Measurements from ENCODE around the gene CCDC66. TPM values are rescaled to one million over a fixed set of nuclear protein-coding genes. Genes with fewer than 3 reads are reported as not detected.

Gene CCDC66
- polyA plus RNA-seq, 1 donor from 2014 or later: 80.3 TPM

DNA sequence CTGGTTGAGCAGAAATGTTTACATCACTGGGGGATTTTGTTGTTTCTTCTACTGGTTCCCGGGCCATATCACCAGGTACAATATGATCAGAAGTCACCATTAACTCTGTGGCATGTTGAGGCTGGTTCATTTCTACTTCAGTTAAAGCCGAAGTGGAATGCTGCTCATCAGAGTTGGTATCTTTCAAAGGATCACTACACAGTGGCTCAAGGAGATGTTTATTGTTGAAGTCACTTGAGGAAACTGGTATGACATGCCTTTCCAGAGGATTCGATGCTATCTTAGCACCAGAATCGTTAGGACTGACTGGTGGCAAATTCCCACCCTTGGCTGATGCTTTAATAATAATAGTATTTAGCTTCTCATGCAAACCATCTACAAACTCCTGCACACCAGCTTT is 76.2 kb downstream of the CCDC66 start:
- Histone ChIP-seq H4K20me1 (ENCODE audit: insufficient read depth) (no peaks in the 10 kb centered on the region), H3K36me3 (ENCODE audit: insufficient read depth, low read length) (no peaks in the 10 kb centered on the region), H2AFZ (ENCODE audit: low read depth, low read length) (no peak overlapping the region), H3K4me2 (ENCODE audit: low read length) (no peak overlapping the region), H3K79me2 (replicated peaks; ENCODE audit: insufficient read depth, low read length) (no peaks in the 10 kb centered on the region), H3K9me3 (ENCODE audit: low read length) (no peaks in the 10 kb centered on the region), H3K9me2 (ENCODE audit: insufficient read depth, low read length) (no peaks in the 10 kb centered on the region), H3K27ac (ENCODE audit: low read length) (no peak overlapping the region), H3K9ac (ENCODE audit: low read length) (no peak overlapping the region), H3F3A (ENCODE audit: insufficient read depth, low read length, poor library complexity, severe bottlenecking) (no peaks in the 10 kb centered on the region), H3K27me3 (ENCODE audit: insufficient read depth, low read depth, low read length) (no peaks in the 10 kb centered on the region), H3K4me3 (ENCODE audit: low read length) (no peak overlapping the region)
- no peak for TF ChIP-seq TAF1 (IDR thresholded peaks at IDR 0.05; ENCODE audit: low read depth)
- no peak for TF ChIP-seq SMC3 (conservative IDR thresholded peaks at IDR 0.05; ENCODE audit: poor library complexity)
- no peak for TF ChIP-seq POLR2AphosphoS5 (IDR thresholded peaks at IDR 0.05)

- Histone ChIP-seq H3K9me3 (ENCODE audit: low read length) (no peaks in the 10 kb centered on the region), H3K4me2 (ENCODE audit: low read length) (no peak overlapping the region), H2AFZ (ENCODE audit: low read depth, low read length) (no peak overlapping the region), H3K27me3 (ENCODE audit: insufficient read depth, low read depth, low read length) (no peaks in the 10 kb centered on the region), H4K20me1 (ENCODE audit: insufficient read depth) (no peaks in the 10 kb centered on the region), H3K36me3 (ENCODE audit: insufficient read depth, low read length) (peaks cover 2% of the 10 kb centered on the region), H3K9me2 (ENCODE audit: insufficient read depth, low read length) (no peaks in the 10 kb centered on the region), H3K27ac (ENCODE audit: low read length) (no peak overlapping the region), H3K79me2 (replicated peaks; ENCODE audit: insufficient read depth, low read length) (no peaks in the 10 kb centered on the region), H3K4me3 (ENCODE audit: low read length) (no peak overlapping the region), H3F3A (ENCODE audit: insufficient read depth, low read length, poor library complexity, severe bottlenecking) (no peaks in the 10 kb centered on the region), H3K9ac (ENCODE audit: low read length) (no peak overlapping the region)
- no peak for TF ChIP-seq EZH2 (IDR thresholded peaks at IDR 0.05; ENCODE audit: borderline replicate concordance, insufficient read depth, low read length, poor library complexity, severe bottlenecking)
- TF ChIP-seq MXI1 (conservative IDR thresholded peaks at IDR 0.05; ENCODE audit: poor library complexity, severe bottlenecking): no peak
- no peak for TF ChIP-seq TAF1 (IDR thresholded peaks at IDR 0.05; ENCODE audit: low read depth)
- TF ChIP-seq RAD21 (conservative IDR thresholded peaks at IDR 0.05): no peak
- TF ChIP-seq POLR2AphosphoS5 (IDR thresholded peaks at IDR 0.05): no peak
- no peak for TF ChIP-seq SMC3 (conservative IDR thresholded peaks at IDR 0.05; ENCODE audit: poor library complexity)
- TF ChIP-seq, protein P1, sequence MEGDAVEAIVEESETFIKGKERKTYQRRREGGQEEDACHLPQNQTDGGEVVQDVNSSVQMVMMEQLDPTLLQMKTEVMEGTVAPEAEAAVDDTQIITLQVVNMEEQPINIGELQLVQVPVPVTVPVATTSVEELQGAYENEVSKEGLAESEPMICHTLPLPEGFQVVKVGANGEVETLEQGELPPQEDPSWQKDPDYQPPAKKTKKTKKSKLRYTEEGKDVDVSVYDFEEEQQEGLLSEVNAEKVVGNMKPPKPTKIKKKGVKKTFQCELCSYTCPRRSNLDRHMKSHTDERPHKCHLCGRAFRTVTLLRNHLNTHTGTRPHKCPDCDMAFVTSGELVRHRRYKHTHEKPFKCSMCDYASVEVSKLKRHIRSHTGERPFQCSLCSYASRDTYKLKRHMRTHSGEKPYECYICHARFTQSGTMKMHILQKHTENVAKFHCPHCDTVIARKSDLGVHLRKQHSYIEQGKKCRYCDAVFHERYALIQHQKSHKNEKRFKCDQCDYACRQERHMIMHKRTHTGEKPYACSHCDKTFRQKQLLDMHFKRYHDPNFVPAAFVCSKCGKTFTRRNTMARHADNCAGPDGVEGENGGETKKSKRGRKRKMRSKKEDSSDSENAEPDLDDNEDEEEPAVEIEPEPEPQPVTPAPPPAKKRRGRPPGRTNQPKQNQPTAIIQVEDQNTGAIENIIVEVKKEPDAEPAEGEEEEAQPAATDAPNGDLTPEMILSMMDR (IDR thresholded peaks at IDR 0.05; ENCODE audit: poor library complexity, severe bottlenecking): no peak
- no peak for TF ChIP-seq EP300 (conservative IDR thresholded peaks at IDR 0.05; ENCODE audit: poor library complexity, severe bottlenecking)
- TF ChIP-seq, protein P2, sequence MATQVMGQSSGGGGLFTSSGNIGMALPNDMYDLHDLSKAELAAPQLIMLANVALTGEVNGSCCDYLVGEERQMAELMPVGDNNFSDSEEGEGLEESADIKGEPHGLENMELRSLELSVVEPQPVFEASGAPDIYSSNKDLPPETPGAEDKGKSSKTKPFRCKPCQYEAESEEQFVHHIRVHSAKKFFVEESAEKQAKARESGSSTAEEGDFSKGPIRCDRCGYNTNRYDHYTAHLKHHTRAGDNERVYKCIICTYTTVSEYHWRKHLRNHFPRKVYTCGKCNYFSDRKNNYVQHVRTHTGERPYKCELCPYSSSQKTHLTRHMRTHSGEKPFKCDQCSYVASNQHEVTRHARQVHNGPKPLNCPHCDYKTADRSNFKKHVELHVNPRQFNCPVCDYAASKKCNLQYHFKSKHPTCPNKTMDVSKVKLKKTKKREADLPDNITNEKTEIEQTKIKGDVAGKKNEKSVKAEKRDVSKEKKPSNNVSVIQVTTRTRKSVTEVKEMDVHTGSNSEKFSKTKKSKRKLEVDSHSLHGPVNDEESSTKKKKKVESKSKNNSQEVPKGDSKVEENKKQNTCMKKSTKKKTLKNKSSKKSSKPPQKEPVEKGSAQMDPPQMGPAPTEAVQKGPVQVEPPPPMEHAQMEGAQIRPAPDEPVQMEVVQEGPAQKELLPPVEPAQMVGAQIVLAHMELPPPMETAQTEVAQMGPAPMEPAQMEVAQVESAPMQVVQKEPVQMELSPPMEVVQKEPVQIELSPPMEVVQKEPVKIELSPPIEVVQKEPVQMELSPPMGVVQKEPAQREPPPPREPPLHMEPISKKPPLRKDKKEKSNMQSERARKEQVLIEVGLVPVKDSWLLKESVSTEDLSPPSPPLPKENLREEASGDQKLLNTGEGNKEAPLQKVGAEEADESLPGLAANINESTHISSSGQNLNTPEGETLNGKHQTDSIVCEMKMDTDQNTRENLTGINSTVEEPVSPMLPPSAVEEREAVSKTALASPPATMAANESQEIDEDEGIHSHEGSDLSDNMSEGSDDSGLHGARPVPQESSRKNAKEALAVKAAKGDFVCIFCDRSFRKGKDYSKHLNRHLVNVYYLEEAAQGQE (IDR thresholded peaks at IDR 0.05; ENCODE audit: borderline replicate concordance): no peak
Measured at GRCh38 chr3:56633602-56634535, 76.9 kb downstream of the CCDC66 start.

Data from neural cell (in vitro differentiated cells).